GM19099 (cell line): ENCODE data around the gene CCDC71.

ENCODE experiments used
- POLR2A ChIP-seq: IDR thresholded peaks from 3 replicates; pipeline ENCODE4 v1.6.1; 2011; ENCODE audit warnings: low read depth; ENCODE audit not compliant: insufficient read length; ENCODE audit errors: extremely low read depth

The CCDC71 gene

DNA sequence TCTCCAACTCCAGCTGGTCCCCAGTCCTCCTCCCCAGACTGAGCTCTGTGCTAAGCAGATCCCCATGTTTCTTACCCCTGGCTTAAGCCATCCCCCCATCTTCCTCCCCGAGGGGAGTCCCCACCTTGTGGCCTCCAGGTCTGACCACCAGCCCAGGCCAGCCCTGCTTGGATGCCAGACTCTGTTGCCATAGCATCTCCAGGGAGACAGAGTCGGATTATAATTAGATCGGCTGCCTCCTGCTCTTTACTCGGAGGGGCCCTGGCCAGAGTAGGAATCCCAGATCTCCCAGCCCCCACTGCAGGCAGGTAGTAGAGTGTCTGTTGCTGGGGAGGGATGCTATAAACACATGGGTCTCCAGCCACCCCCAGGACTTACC is 7.7 kb upstream of the CCDC71 start:
- no peak for TF ChIP-seq POLR2A

DNA sequence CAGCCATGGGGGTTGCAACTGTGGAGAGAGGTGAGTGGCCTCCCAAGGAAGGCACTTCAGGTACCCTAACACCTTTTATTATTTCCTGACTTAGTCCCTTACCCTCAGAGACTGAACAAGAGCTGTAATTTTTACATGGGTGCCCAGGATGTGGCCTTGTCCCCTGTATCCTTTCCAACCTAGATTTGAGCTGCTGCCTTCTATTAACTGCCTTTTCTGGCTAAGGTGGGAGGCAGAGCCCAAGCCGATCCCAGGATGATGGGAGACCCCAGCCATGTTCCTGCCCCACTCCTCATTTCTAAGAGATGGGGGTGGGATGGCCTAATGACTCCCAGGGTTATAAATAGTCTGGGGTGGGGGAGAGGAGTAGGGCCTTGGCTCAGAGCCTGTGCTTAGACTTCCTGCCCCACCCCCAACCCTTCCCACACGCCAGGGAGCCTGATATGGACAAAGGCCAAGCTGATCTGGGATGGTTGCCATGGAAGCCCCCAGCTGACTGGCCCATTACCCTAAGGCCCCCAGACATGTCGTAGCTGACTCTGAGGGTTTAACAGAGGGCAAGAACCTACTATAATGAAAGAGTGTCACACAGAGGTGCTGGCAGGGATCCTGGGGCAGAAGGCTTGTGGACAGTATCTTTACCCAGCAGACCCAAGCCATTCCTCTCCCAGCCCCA is 7.1 kb upstream of the CCDC71 start:
- no peak for TF ChIP-seq POLR2A

DNA sequence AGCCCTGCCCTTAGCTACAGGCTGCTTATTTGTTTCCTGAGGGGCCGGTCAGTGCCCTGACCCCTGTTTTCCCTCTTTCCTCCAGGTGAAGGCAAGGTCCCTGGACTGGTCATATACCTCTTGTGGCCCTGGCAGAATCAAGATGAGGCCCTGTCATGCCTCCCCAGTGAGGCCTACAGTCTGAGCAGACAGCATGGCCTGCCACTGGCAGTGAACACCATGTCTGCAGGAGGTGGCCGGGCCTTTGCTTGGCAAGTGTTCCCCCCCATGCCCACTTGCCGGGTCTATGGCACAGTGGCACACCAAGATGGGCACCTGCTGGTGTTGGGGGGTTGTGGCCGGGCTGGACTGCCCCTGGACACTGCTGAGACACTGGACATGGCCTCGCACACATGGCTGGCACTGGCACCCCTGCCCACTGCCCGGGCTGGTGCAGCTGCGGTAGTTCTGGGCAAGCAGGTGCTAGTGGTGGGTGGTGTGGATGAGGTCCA is 6.5 kb upstream of the CCDC71 start:
- no peak for TF ChIP-seq POLR2A

DNA sequence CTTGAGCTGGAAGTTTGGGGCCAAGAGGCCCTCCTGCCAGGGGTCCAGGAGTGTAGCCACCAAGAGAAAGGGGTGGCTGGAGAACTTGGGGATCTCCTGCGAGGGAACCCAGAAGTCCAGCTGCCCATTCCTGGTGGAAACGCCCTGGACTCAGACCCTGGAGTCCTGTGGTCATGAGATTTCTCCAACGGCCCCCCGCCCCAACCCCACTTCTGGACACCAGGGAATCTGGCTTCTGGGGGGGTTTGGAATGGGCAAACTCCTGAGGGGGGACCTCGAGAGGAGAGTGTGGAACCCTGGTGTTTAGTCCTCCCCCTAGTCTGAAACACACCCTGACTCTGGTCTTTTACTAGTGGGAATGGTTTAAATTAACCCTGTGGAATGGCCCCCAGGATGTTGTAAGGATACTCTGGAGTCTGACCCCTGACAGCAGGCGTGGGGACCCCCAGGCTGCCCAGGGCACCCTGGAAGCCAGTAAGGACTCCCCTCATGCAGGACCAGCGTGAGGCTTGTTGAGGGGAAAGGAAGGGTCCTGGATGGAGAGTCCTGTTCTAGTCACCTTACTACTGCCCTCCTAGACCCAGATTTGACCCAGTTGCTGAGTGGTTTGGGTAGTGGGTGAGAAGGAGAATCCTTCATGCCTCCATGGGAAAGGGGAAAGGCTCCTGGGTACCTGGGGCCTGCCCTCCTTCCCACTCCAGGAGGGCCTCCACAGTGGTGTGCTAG is 5.8 kb upstream of the CCDC71 start:
- no peak for TF ChIP-seq POLR2A

DNA sequence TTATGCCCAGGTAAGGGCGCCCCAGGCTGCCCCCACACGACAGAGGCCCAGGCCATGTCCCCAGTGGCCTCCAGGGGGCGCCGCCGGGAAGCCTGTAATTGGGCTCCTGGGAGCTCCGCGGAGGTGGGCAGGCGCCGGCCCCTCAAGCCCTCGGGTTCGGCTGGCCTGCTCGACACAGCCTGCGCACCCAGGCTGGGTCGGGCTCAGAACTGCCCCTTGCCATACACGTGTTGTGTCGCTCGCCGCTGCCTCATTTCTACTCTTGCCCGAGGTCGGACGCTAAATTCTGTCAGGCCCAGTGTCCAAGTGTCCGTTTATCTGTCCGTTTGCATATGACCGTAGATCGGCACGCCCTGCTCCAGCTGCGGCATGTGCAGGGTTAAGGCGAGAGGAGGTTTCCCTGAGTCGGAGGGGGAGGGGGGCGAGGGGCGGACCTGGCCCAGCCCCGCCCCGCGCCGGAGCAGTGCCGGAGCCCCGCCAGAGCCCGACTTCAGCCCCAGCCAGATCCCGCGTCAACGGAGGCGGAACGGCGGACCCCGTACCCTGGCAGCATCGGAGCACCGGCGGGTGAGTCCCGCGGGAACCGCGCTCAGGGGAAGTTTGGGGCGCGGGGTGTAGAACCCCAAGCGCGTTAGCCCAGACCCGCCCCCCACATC is 5.1 kb upstream of the CCDC71 start, which contains the start of gene KLHDC8B:
Gene KLHDC8B (plus strand): TSS at position 480 of the 656 bp plus-strand sequence. CDS start 1,172 bp downstream, outside the sequence.
- no peak for TF ChIP-seq POLR2A

DNA sequence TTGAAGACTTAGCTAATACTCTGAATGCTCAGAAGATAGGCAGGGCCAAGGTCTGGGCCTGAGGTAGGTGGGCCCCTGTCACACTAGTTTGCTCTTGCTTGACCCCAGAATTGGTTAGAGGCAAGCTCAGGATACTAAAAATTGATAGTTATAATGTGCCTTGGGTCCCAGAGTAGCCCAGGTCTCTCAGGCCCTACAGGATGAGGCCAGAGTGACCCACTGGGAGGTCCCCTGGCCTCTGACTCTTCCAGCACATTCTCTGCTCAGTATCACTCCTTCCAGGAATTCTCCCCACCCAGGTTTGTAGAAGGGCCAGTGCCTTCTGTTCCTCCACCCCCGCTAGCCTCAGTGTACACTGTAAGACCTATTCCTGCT is 4.6 kb upstream of the CCDC71 start:
- no peak for TF ChIP-seq POLR2A

DNA sequence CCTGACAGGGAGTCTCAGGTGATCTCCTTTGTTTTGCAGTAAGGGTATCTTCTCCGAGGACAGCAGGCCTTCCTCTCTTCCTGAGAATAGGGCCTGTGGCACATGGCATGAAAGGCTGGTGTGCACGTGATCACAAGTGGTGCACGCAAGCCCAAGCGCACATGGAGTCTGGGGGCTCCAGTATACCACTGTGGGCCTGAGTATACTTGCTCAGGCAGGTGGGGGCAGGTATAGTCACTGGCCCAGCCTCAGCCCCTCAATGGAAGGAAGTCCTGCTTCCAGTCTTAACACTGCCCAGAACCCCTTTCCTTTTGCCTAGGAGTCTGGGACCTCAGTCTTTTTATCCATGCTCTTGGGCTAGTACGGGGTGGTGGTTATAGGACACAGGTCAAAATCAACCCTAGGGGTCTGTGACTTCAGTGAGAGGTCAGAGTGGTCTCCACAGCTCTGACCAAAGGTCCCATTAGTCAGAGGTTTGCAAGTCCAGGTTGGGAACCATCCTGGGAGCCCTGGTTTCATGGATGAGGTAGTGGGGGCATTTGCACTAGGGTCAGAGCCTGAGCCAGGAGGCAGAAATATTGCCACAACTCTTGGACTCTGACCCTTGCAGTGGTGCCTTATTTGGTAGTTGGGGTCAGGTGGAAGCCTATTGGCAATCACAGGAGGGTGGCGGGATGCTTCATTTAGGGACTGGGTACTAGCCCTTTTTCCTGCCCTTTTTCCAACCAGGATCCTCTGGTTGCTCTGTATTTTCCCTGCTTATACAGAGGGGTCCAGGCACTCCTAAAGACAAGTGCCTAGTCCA is 823 bp upstream of the CCDC71 start:
- TF ChIP-seq POLR2A = no peak

DNA sequence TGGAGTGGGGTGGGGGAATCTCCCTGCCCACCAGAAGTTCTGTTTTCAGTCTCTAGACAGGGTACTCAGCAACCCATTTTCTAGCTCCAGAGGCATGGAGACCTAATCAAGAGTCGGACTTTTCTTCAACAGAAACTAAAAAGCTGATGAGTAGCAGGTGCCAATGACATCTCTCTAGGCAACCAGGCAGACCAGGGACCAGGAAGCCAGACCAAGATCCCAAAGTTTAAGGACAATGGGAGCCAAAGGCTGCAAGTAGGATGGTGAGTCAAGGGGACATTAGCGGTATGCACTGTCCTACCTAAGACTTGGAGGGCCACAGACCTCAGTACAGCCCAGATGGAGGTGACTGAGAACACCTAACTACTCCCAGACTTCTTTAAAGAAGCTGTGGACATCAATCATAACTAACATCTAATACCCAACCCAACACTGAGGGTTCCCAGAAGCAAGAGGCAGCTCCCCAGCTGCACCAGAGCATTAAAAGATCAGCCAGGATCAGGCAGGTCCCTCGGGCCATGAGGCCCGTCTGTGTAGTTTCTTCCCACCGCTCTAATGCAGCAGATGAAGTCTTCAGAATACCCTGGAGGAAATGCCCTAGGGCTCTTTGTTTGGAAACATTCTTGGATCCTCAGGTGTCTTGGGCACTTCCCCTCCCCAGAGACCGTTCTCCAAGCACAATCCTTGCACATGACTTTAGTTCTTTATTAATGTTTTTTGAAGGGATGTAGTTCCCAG is 979 bp downstream of the CCDC71 start:
- no peak for TF ChIP-seq POLR2A

DNA sequence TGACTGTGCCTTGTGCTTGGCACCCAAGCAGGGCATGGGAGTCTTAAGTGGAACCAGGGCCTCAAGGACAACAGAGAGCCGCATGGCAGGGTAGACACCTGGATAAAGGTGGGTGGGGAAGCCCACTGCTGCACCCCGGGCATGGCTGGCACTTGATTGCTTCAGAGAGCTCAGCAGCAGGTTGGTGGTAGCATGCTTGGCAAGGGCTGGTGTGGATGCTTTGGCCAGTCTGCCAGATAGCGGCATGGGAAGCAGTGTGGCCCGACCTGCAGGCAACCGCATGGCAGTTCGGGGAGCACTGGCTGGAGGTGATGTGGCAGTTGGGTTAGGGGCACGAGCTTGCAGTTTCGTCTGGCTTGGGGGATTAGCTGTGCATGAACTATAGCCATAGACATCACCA is 2.5 kb downstream of the CCDC71 start:
- no peak for TF ChIP-seq POLR2A

DNA sequence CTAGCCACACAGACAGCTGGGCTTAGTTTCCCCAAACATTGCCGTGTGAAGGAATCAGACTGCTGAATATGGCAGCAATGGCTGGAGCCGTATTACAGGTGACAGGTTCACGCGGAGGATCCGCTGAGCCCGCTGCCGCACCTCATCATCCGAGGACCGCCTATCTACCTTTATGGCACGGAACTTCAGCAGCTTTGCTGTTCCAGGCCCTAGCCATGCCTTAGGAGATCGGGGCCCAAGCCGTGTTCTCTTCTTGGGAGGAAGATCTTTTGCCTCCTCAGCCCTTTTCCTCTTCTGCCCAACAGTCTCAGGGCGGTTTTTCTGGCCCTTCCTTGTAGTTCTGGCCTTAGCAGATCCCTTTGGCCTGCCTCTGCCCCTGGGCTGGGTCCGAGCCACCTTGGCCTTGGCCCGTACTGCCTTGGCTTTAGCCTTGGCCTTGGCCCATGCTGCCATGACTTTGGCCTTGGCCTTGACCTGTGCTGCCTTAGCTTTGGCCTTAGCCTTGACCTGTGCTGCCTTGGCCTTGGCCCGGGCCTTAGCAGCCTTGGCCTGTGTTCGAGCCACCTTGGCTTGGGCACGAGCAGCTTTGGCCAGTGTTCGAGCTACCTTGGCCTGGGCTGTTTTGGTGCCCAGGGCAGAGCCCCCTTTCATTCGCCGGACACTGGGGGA is 3.2 kb downstream of the CCDC71 start:
- no peak for TF ChIP-seq POLR2A

DNA sequence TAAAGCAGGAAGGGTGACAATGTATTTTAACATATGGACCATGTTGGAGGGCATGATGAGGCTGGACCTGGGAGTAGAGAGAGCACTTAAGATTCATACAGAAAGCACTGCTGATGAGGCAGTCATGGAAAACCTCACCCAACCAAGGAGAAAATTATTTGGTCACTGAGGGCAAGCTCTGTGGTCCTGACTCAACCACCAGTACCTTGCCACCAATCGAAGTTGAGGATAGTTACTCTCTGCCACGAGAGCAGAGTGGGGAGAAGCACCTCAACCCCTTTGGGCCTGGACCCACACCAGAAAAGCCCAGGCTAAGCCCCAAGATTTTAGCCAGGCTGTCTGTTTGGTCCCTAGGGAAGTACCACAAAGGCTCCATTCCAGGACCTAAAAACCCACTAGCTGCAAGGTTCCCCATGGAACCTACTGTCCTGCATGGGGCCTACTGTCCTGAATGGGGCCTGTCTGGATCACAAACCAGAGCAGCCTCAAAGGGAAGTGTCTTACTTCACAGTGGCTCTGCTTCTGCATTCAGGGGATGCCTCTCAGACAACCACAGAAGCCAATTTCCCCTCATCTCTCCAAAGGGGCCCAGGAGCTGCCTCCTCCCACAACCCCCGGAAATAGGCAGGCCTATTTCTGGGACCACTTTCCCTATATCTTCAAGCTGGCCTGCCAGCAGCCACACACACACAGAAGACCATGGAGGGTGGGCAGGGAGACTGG is 4.2 kb downstream of the CCDC71 start:
- no peak for TF ChIP-seq POLR2A

DNA sequence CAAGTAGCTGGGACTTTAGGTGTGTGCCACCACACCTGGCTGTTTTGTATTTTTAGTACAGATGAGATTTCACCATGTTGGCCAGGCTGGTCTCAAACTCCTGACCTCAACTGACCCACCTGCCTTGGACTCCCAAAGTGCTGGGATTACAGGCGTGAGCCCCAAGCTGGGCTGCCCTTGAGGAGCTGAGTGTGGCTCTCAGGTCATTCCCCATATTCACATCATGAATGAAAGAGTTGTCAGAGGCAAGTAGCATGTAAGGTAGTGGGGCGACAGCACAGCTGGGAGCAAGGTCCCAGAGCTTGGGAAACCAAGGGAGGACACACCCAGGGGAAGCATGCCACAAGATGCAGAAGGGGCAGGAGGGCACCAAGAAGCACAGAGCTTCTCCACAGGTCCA is 4.9 kb downstream of the CCDC71 start:
- no peak for TF ChIP-seq POLR2A

DNA sequence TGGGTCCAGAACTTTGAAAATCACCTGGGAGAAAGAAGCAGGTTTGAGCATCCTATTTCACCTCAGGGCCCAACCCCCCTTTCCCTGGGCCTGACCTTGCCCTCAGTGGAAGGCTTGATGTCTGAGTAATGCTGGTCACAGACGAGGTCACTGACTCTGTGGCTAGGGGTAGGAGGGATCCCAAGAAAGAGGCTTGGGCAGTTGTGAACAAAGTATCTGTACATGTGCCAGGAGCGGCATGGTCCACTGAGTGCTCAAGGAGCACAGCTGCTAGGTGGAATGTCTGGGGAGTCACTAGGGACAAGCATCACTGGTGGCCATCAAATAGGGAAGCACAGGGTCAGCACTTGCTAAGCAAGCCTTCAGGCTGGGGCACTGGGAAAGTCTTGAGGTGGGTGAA is 7.3 kb downstream of the CCDC71 start:
- TF ChIP-seq POLR2A = no peak
